Measurements from ENCODE around the gene CCDC122.

The CCDC122 gene

DNA sequence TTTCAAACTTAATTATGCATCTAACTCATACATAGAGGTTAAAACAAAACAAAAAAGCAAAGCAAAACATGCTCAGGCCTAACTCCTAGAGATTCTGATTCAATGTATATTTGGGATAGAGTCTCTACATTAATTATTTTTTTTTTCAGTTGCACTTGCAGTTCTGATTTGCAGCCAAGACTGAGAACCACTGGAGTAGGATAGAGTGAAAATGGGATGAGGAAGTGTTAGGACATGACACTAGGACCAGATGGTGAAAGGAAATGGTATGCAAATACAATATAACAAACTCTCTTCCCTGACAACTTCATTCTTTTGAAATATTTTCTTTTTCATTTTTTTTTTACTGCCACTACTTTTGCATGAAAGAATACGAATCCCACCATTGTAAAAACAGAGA, 1.8 kb downstream of the CCDC122 start:
- no peak for DNase-seq (ENCODE audit: low read depth)

DNA sequence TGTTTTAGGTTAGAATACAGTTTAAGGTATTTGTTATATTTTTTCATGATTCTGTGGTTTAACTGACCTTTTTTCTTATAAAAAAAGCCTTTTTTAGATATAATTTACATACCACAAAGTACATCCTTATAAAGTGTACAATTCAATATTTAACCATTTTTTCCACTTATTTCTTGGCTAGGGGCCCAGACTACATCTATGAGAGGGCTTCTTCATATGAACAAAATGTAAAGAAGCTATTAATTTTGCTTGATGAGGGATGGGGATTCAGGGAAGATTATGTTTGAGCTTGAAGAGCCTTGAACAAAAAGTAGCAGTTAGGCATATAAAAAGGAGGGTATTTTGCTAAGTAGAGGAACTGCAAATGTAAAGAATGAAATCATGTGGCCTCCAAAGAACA, 2.2 kb downstream of the CCDC122 start:
- no peak for TF ChIP-seq CTCF (conservative IDR thresholded peaks at IDR 0.05; ENCODE audit: low read depth, low read length)
- no peak for DNase-seq (ENCODE audit: low read depth)

More for the DNA sequence above, 1.8 kb downstream of the CCDC122 start:
- no peak overlapping the region for H3K4me3 ChIP-seq (ENCODE audit: low read length)
- TF ChIP-seq CTCF (conservative IDR thresholded peaks at IDR 0.05; ENCODE audit: low read depth, low read length) = no peak

DNA sequence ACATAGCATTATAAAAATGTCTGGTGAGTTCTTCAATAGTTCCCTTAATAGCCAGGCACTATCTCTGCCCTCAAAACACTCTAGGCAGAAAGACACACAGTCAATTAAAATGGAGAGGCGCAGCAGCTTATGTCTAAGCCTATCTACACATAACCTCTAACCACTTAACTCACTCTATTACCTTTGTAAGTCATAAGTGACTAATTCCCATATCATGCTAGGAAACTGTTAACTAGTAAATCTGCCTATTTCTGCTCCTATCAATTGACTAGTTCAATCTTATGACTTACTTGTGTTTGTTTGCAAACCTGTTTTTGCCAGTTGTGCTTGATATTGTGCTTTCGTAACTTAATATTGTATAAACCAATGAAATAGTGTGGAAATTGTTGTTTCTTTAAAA, 3.2 kb downstream of the CCDC122 start:
- no peak for TF ChIP-seq CTCF (conservative IDR thresholded peaks at IDR 0.05; ENCODE audit: low read depth, low read length)
- DNase-seq (ENCODE audit: low read depth) = no peak
- H3K4me3 ChIP-seq (ENCODE audit: low read length) = no peak overlapping the region

More for the DNA sequence above, 2.2 kb downstream of the CCDC122 start:
- H3K4me3 ChIP-seq (ENCODE audit: low read length) = no peak overlapping the region

- no peak for DNase-seq (ENCODE audit: low read depth)
- peak; percentile 16 for TF ChIP-seq CTCF (conservative IDR thresholded peaks at IDR 0.05; ENCODE audit: low read depth, low read length)
- H3K4me3 ChIP-seq (ENCODE audit: low read length) = no peak overlapping the region
These were observed 4.9 kb downstream of the CCDC122 start for GRCh38 chr13:43874504-43875092.

- no peak overlapping the region for H3K4me3 ChIP-seq (ENCODE audit: low read length)
- no peak for TF ChIP-seq CTCF (conservative IDR thresholded peaks at IDR 0.05; ENCODE audit: low read depth, low read length)
- DNase-seq (ENCODE audit: low read depth) = no peak
These were observed 7.4 kb downstream of the CCDC122 start for GRCh38 chr13:43872181-43872580.

- no peak overlapping the region for H3K4me3 ChIP-seq (ENCODE audit: low read length)
- no peak for TF ChIP-seq CTCF (conservative IDR thresholded peaks at IDR 0.05; ENCODE audit: low read depth, low read length)
- DNase-seq (ENCODE audit: low read depth) = no peak
These were observed 13.6 kb downstream of the CCDC122 start for GRCh38 chr13:43865892-43866291.

DNA sequence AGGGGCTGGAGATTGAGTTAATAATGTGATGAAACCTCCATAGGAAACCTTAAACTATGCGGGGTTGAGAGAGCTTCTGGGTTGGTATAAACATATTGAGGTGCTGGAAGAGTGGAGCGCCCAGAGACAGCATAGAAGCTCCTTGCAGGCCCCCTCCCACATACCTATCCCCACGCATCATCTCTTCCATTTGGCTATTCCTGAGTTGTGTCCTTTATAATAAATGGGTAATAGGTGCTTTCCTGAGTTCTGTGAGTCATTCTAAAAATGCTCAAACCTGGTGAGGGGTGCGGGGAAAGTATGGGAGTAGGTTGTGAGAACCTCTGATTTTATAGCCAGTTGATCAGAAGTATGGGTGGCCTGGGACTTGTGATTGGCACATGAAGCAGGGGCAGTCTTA, 14.6 kb downstream of the CCDC122 start:
- no peak overlapping the region for H3K4me3 ChIP-seq (ENCODE audit: low read length)
- DNase-seq (ENCODE audit: low read depth) = no peak

More for the DNA sequence above, 14.6 kb downstream of the CCDC122 start:
- no peak for TF ChIP-seq CTCF (conservative IDR thresholded peaks at IDR 0.05; ENCODE audit: low read depth, low read length)
